H1 (cell line): Measurements from ENCODE around the gene ATAD3B. TPM values are rescaled to one million over a fixed set of nuclear protein-coding genes. Genes with fewer than 3 reads are reported as not detected.

ENCODE experiments used
- CTCF ChIA-PET: fragments of 300-600 bp; sonication (Branson Sonifier 250); formaldehyde crosslinking; loops from one replicate; lab custom pipeline; 2021; ENCODE audit not compliant: partially characterized antibody; lab: Charles Lee
- POLR2A ChIA-PET: fragments of 300-600 bp; sonication (Branson Sonifier 250); formaldehyde crosslinking; loops from one replicate; lab custom pipeline; 2021; ENCODE audit warnings: inconsistent platforms; ENCODE audit not compliant: partially characterized antibody; lab: Charles Lee
- DNase-seq, 2 experiments: peaks; one replicate each; pipeline versions ENCODE4 v3.0.0 to v3.0.0-alpha.2; 2010 to 2022; ENCODE audit warnings: low spot score in 2 of 2, low read depth in 1 of 2, mixed read lengths in 1 of 2
- FAIRE-seq: peaks from 2 replicates; lab custom pipeline; 2011; peaks lifted over from hg19 to GRCh38; lab: Jason Lieb, UNC
- H2AFZ ChIP-seq: 2 replicates; pipeline ENCODE4 v1.8.1; 2012; ENCODE audit warnings: low read length, inconsistent platforms
- H2AK5ac ChIP-seq: 2 replicates; pipeline ENCODE4 v1.6.1; 2013; ENCODE audit warnings: low read depth, low read length
- H2BK120ac ChIP-seq: replicated peaks from 2 replicates; pipeline ENCODE3; 2013; ENCODE audit warnings: low read depth, low read length, inconsistent platforms
- H2BK12ac ChIP-seq: 2 replicates; pipeline ENCODE4 v1.6.1; 2013; ENCODE audit warnings: low read depth, low read length
- H2BK15ac ChIP-seq: 2 replicates; pipeline ENCODE4 v1.6.1; 2013; ENCODE audit warnings: low read length
- H2BK20ac ChIP-seq: 2 replicates; pipeline ENCODE4 v1.6.1; 2013; ENCODE audit warnings: low read length
- H2BK5ac ChIP-seq: 2 replicates; pipeline ENCODE4 v1.6.1; 2013; ENCODE audit warnings: low read depth, low read length
- H3K14ac ChIP-seq: 2 replicates; pipeline ENCODE4 v1.6.1; 2013; ENCODE audit warnings: inconsistent platforms; ENCODE audit not compliant: insufficient read length
- H3K18ac ChIP-seq: 2 replicates; pipeline ENCODE4 v1.6.1; 2013; ENCODE audit warnings: low read length; ENCODE audit errors: extremely low read depth
- H3K23ac ChIP-seq: 2 replicates; pipeline ENCODE4 v1.6.1; 2013; ENCODE audit warnings: inconsistent platforms; ENCODE audit not compliant: insufficient read length
- H3K23me2 ChIP-seq: 2 replicates; pipeline ENCODE4 v1.6.1; 2013; ENCODE audit warnings: low read depth, low read length
- H3K27ac ChIP-seq: 2 replicates; pipeline ENCODE4 v1.6.1; 2011; ENCODE audit warnings: low read depth, low read length, inconsistent platforms
- H3K27me3 ChIP-seq, 4 experiments: replicated peaks in 1 of 4; 1 replicate in 1 of 4; 2 replicates in 3 of 4; pipeline versions ENCODE4 v1.6.1 to v1.8.1; 2011 to 2013; ENCODE audit warnings: low read length in 3 of 4, mild to moderate bottlenecking in 3 of 4, inconsistent platforms in 2 of 4, mixed read lengths in 2 of 4, moderate library complexity in 1 of 4; ENCODE audit not compliant: control insufficient read depth in 3 of 4, insufficient read depth in 3 of 4; ENCODE audit errors: extremely low read depth in 1 of 4
- H3K36me3 ChIP-seq, 4 experiments: 2 replicates each; pipeline versions ENCODE4 v1.6.1 to v1.8.1; 2011 to 2013; ENCODE audit warnings: mild to moderate bottlenecking in 4 of 4, low read length in 3 of 4, moderate library complexity in 2 of 4, control low read depth in 1 of 4, inconsistent platforms in 1 of 4; ENCODE audit not compliant: insufficient read depth in 4 of 4, control insufficient read depth in 2 of 4
- H3K4ac ChIP-seq: replicated peaks from 2 replicates; pipeline ENCODE3; 2013; ENCODE audit warnings: low read length, low read depth, mixed read lengths, inconsistent platforms; ENCODE audit not compliant: insufficient read length
- H3K4me1 ChIP-seq, 4 experiments: replicated peaks in 1 of 4; 1 replicate in 1 of 4; 2 replicates in 3 of 4; pipeline versions ENCODE4 v1.6.1 to v1.8.1; 2011 to 2013; ENCODE audit warnings: low read length in 3 of 4, inconsistent platforms in 2 of 4, mixed read lengths in 1 of 4; ENCODE audit not compliant: insufficient read depth in 4 of 4, control insufficient read depth in 3 of 4
- H3K4me2 ChIP-seq, 2 experiments: 2 replicates each; pipeline versions ENCODE4 v1.6.1 to v1.8.1; 2011 to 2013; ENCODE audit warnings: low read depth in 2 of 2, low read length in 2 of 2, control low read depth in 1 of 2, inconsistent platforms in 1 of 2, mild to moderate bottlenecking in 1 of 2; ENCODE audit not compliant: insufficient read depth in 1 of 2
- H3K4me3 ChIP-seq, 4 experiments: fragments of 200-600, 300-600 bp in 1 of 4; sonication (generic), shearing (Covaris generic), sonication (Bioruptor Twin) in 1 of 4; 2 replicates each; pipeline versions ENCODE4 v1.5.1 to v1.8.1; 2011 to 2016; ENCODE audit warnings: low read length in 4 of 4, low read depth in 3 of 4, control low read depth in 2 of 4, inconsistent platforms in 2 of 4, mild to moderate bottlenecking in 2 of 4, mixed read lengths in 1 of 4, moderate library complexity in 1 of 4; ENCODE audit not compliant: insufficient read depth in 2 of 4; ENCODE audit errors: extremely low read depth in 1 of 4
- H3K56ac ChIP-seq: replicated peaks from 2 replicates; pipeline ENCODE3; 2013; ENCODE audit warnings: low read depth, mild to moderate bottlenecking, mixed read lengths, low read length, inconsistent platforms; ENCODE audit not compliant: insufficient read length
- H3K79me1 ChIP-seq: 2 replicates; pipeline ENCODE4 v1.6.1; 2013; ENCODE audit warnings: low read depth, low read length, control low read depth
- H3K79me2 ChIP-seq, 2 experiments: 2 replicates each; pipeline versions ENCODE4 v1.6.1 to v1.8.1; 2012 to 2013; ENCODE audit warnings: low read length in 2 of 2, mild to moderate bottlenecking in 2 of 2, inconsistent platforms in 1 of 2; ENCODE audit not compliant: insufficient read depth in 2 of 2, control insufficient read depth in 1 of 2
- H3K9ac ChIP-seq, 4 experiments: replicated peaks in 1 of 4; 1 replicate in 1 of 4; 2 replicates in 3 of 4; pipeline versions ENCODE4 v1.6.1 to v1.8.1; 2011 to 2013; ENCODE audit warnings: low read depth in 3 of 4, low read length in 3 of 4, control low read depth in 2 of 4, mild to moderate bottlenecking in 2 of 4, moderate library complexity in 2 of 4, inconsistent platforms in 1 of 4; ENCODE audit errors: extremely low read depth in 1 of 4
- H3K9me3 ChIP-seq, 2 experiments: 2 replicates each; pipeline versions ENCODE4 v1.6.1 to v1.8.1; 2012 to 2013; ENCODE audit warnings: mild to moderate bottlenecking in 2 of 2, moderate library complexity in 2 of 2, control low read depth in 1 of 2, inconsistent platforms in 1 of 2, low read depth in 1 of 2, low read length in 1 of 2, mixed read lengths in 1 of 2; ENCODE audit not compliant: insufficient read depth in 2 of 2
- H4K20me1 ChIP-seq, 2 experiments: replicated peaks in 1 of 2; 2 replicates each; pipeline versions ENCODE3 to v1.8.1; 2011 to 2013; ENCODE audit warnings: inconsistent platforms in 2 of 2, low read length in 2 of 2, mild to moderate bottlenecking in 1 of 2; ENCODE audit not compliant: insufficient read depth in 2 of 2, control insufficient read depth in 1 of 2
- H4K5ac ChIP-seq: 2 replicates; pipeline ENCODE4 v1.6.1; 2013; ENCODE audit warnings: low read length, low read depth, mixed read lengths, inconsistent platforms; ENCODE audit not compliant: insufficient read length
- H4K8ac ChIP-seq: 2 replicates; pipeline ENCODE4 v1.8.0; 2013; ENCODE audit warnings: mild to moderate bottlenecking, moderate library complexity, low read length, inconsistent platforms; ENCODE audit not compliant: insufficient read depth; ENCODE audit errors: extremely low read depth
- H4K91ac ChIP-seq: replicated peaks from 2 replicates; pipeline ENCODE3; 2013; ENCODE audit warnings: low read length, mixed read lengths, inconsistent platforms; ENCODE audit not compliant: insufficient read length
- ASH2L ChIP-seq: fragments of 200-600, 300-600 bp; sonication (generic); IDR thresholded peaks from one replicate; pipeline ENCODE4 v1.7.1; 2017; ENCODE audit warnings: low read length
- EP300 ChIP-seq, 2 experiments: IDR thresholded peaks; 1 replicate in 1 of 2; 2 replicates in 1 of 2; pipeline ENCODE4 v1.6.1; 2011 to 2012; ENCODE audit warnings: low read depth in 2 of 2, low read length in 2 of 2, mild to moderate bottlenecking in 2 of 2, borderline replicate concordance in 1 of 2, inconsistent platforms in 1 of 2, moderate library complexity in 1 of 2
- JUND ChIP-seq: IDR thresholded peaks from 2 replicates; pipeline ENCODE4 v1.6.1; 2011; ENCODE audit warnings: mild to moderate bottlenecking, improper control_type of control experiment, low read length
- KDM1A ChIP-seq: fragments of 200-600, 300-600 bp; sonication (generic); IDR thresholded peaks from 2 replicates; pipeline ENCODE4 v1.7.1; 2016; ENCODE audit warnings: mild to moderate bottlenecking, low read length, borderline replicate concordance
- RFX5 ChIP-seq: IDR thresholded peaks from 2 replicates; pipeline ENCODE4 v1.6.1; 2011; ENCODE audit warnings: low read depth, low read length, improper control_type of control experiment, borderline replicate concordance
- RXRA ChIP-seq: IDR thresholded peaks from 2 replicates; pipeline ENCODE4 v1.6.1; 2011; ENCODE audit warnings: low read depth, mild to moderate bottlenecking, low read length, moderate library complexity; ENCODE audit not compliant: insufficient read depth
- SP1 ChIP-seq: IDR thresholded peaks from 2 replicates; pipeline ENCODE4 v1.6.1; 2011; ENCODE audit warnings: low read depth, low read length
- TAF1 ChIP-seq: IDR thresholded peaks from 2 replicates; pipeline ENCODE4 v1.6.1; 2011; ENCODE audit warnings: mild to moderate bottlenecking, low read depth, low read length
- TEAD4 ChIP-seq: IDR thresholded peaks from 2 replicates; pipeline ENCODE4 v1.6.1; 2012; ENCODE audit warnings: low read depth, low read length, inconsistent platforms, mixed read lengths
- YY1 ChIP-seq: IDR thresholded peaks from 2 replicates; pipeline ENCODE4 v1.6.1; 2011; ENCODE audit warnings: low read depth, mild to moderate bottlenecking, low read length
- WGBS, 2 experiments: shearing (Covaris generic) in 1 of 2; methylation state at CpG; one replicate each; pipeline versions ENCODE4 v1.1.6 to v1.1.7; 2013 to 2015; ENCODE audit warnings: low lambda C conversion rate in 2 of 2, mixed read lengths in 2 of 2, inconsistent platforms in 1 of 2, low coverage in 1 of 2, missing lambda C conversion rate in 1 of 2; ENCODE audit not compliant: insufficient replicate concordance in 2 of 2, insufficient coverage in 1 of 2, insufficient read length in 1 of 2; ENCODE audit errors: extremely low coverage in 1 of 2, missing lambda C conversion rate in 1 of 2; 5-methylcytosine and 5-hydroxymethylcytosine counted together
- polyA plus RNA-seq, 7 experiments: library from polyadenylated mRNA; depleted of rRNA in 3 of 7; stranded (reverse) in 5 of 7; unstranded in 2 of 7; fragments of >200 nt in 5 of 7; fragments of 200-250 nt in 2 of 7; gene quantifications; 1 replicate in 5 of 7; 2 replicates in 1 of 7; 4 replicates in 1 of 7; pipeline versions ENCODE4 v1.2.1 to v1.2.3, GENCODE V29; 2011 to 2013; ENCODE audit warnings: missing spikeins in 2 of 7, mixed read lengths in 2 of 7
- total RNA-seq: library from RNA; stranded (reverse); fragmentation: NEBNext Ultra II Directional; extraction: Animal tissue kit (Norgen Biotek cat#: 25700); gene quantifications from 2 replicates; pipeline ENCODE4 v1.2.1, GENCODE V29; 2021

Gene ATAD3B
- total and polyA plus RNA-seq, 2 of the 8 experiments (the other 6 are each of a cell fraction or from before 2014, with no cell fraction given) = 31.3 to 63.0 TPM

GRCh38 chr1:1422465-1423244, 48.9 kb upstream of the ATAD3B start:
- H3K27me3 ChIP-seq = no peaks in the 10 kb centered on the region; a peak in 2 of 7 replicates
- H2AFZ ChIP-seq = no peak overlapping the region
- no peaks in the 10 kb centered on the region for H3K79me1 ChIP-seq
- H2BK15ac ChIP-seq = 0 out of 2 replicates have a peak overlapping the region, but pooled peaks have one; percentile 72
- 0 out of 2 replicates have a peak overlapping the region, but pooled peaks have one; percentile 2 for H3K27ac ChIP-seq
- TF ChIP-seq EP300 (IDR thresholded peaks at IDR 0.05; ENCODE audit: borderline replicate concordance in 1 of 2, low read depth in 2 of 2, low read length in 2 of 2) (0 out of 3 replicates have a peak, but pooled peaks of 1 of the 2 experiments have one; percentile 46), JUND (peak; percentile 63; the same call in 1 of the 2 replicates), SP1 (peak; percentile 53; the same call in 1 of the 2 replicates), ASH2L (peak; percentile 28), RXRA (no peak), YY1 (peak; percentile 86), RFX5 (no peak), TAF1 (peak; percentile 44; the same call in 1 of the 2 replicates), TEAD4 (peak; percentile 86), KDM1A (0 out of 2 replicates have a peak, but pooled peaks have one; percentile 30)
- TF ChIP-seq, all 59 proteins: peak for 8
- Histone ChIP-seq H4K8ac (no peak overlapping the region), H3K79me2 (no peaks in the 10 kb centered on the region), H3K18ac (no peak overlapping the region), H3K4me2 (peak overlapping the region in 1 of 2 experiments; percentile 27; a peak in 1 of 4 replicates), H4K91ac (no peak overlapping the region), H3K23ac (no peak overlapping the region), H2BK5ac (peak overlapping the region; percentile 77), H4K5ac (no peak overlapping the region), H2BK12ac (0 out of 2 replicates have a peak overlapping the region, but pooled peaks have one; percentile 40), H3K36me3 (no peaks in the 10 kb centered on the region), H2BK120ac (no peak overlapping the region), H2BK20ac (no peak overlapping the region; the same call in 1 of the 2 replicates), H3K4me3 (no peak overlapping the region), H4K20me1 (no peaks in the 10 kb centered on the region), H3K14ac (no peak overlapping the region), H3K56ac (no peak overlapping the region), H3K9ac (no peak overlapping the region), H3K4me1 (peaks cover 0 to 41% (median 33%) of the 10 kb centered on the region in 4 experiments; a peak in 6 of 7 replicates), H3K23me2 (peaks cover 12% of the 10 kb centered on the region; the same call in 1 of the 2 replicates), H3K9me3 (no peaks in the 10 kb centered on the region), H3K4ac (no peak overlapping the region), H2AK5ac (no peak overlapping the region)
- CTCF ChIA-PET = interaction anchor here (1.1 to 2.9 kb wide), 4 partner anchors 9 to 18 kb away, joined by 3 to 12 read pairs (median 5); partner anchors contain the start of gene MRPL20
- POLR2A ChIA-PET = interaction anchor here (0.7 to 22.9 kb wide), 4 partner anchors 10 to 36 kb away, joined by 3 to 515 read pairs (median 30); partner anchors contain the start of genes CCNL2, MRPL20 and VWA1
- FAIRE-seq (peak; percentile 48), DNase-seq (no peak)
- 77% methylated on average over 29 of the region's 29 CpGs; no CpG with 5 or more reads in 1 of the 2 experiments for WGBS, 2 experiments
